Lung (tissue), 12 donors: ENCODE results near the gene ATXN2. TPM values are rescaled to one million over a fixed set of nuclear protein-coding genes. Genes with fewer than 3 reads are reported as not detected.

ENCODE experiments used
- ATAC-seq: fragments of 200-7000 bp; cut with Tn5 transposase; one replicate; pipeline ENCODE4 v1.9.1; 2020; ENCODE audit warnings: moderate number of reproducible peaks; ENCODE audit not compliant: insufficient read depth, low FRiP score
- DNase-seq, 3 donors: peaks; one replicate each; pipeline ENCODE4 v3.0.0-alpha.2; 2013 to 2017
- H3K27ac ChIP-seq, 2 donors: one replicate each; pipeline ENCODE4 v1.5.1; 2013; ENCODE audit warnings: mild to moderate bottlenecking in 2 of 2, moderate library complexity in 2 of 2, control low read depth in 1 of 2, inconsistent platforms in 1 of 2, low read depth in 1 of 2, low read length in 1 of 2
- H3K27me3 ChIP-seq, 3 donors: one replicate each; pipeline ENCODE4 v1.5.1; 2013; ENCODE audit warnings: low read length in 2 of 3; ENCODE audit not compliant: control insufficient read depth in 3 of 3, insufficient read depth in 3 of 3
- H3K36me3 ChIP-seq, 4 donors: one replicate each; pipeline ENCODE4 v1.5.1; 2013; ENCODE audit warnings: low read length in 4 of 4, mild to moderate bottlenecking in 1 of 4, moderate library complexity in 1 of 4; ENCODE audit not compliant: control insufficient read depth in 4 of 4, insufficient read depth in 4 of 4
- H3K4me1 ChIP-seq, 5 donors: one replicate each; pipeline ENCODE4 v1.5.1; 2013; ENCODE audit warnings: low read length in 5 of 5, mild to moderate bottlenecking in 2 of 5, moderate library complexity in 1 of 5; ENCODE audit not compliant: control insufficient read depth in 5 of 5, insufficient read depth in 5 of 5
- H3K4me3 ChIP-seq: one replicate; pipeline ENCODE4 v1.5.1; 2013; ENCODE audit warnings: mild to moderate bottlenecking, control low read depth, moderate library complexity
- H3K9ac ChIP-seq, 2 donors: one replicate each; pipeline ENCODE4 v1.5.1; 2013; ENCODE audit warnings: low read length in 2 of 2, control low read depth in 1 of 2; ENCODE audit not compliant: insufficient read depth in 1 of 2
- H3K9me3 ChIP-seq, 4 donors: one replicate each; pipeline ENCODE4 v1.5.1; 2013; ENCODE audit warnings: low read length in 3 of 4, mild to moderate bottlenecking in 1 of 4, moderate library complexity in 1 of 4; ENCODE audit not compliant: control insufficient read depth in 4 of 4, insufficient read depth in 3 of 4
- WGBS, 2 donors: extraction: QIAGEN DNeasy Blood & Tissue Kit; methylation state at CpG; one replicate each; pipeline ENCODE4 v1.1.7; 2013; 5-methylcytosine and 5-hydroxymethylcytosine counted together
- polyA plus RNA-seq, 2 donors: library from polyadenylated mRNA; stranded (reverse); fragments of 200-250 nt; gene quantifications; one replicate each; pipeline ENCODE4 v1.2.1, GENCODE V29; 2013
- total RNA-seq, 2 donors: library from RNA; depleted of rRNA in 1 of 2; stranded (reverse); fragments of >200 nt in 1 of 2; gene quantifications; one replicate each; pipeline ENCODE4 v1.2.1, GENCODE V29; 2014 to 2021
- TF ChIP-seq, protein P1 (sequence below): IDR thresholded peaks from 2 replicates; pipeline ENCODE4 v1.5.1; 2012; ENCODE audit warnings: mild to moderate bottlenecking; ENCODE audit errors: control extremely low read depth, extremely low read depth
- donor health status: control.
- donor health status: control.
- donor health status: Bipolar disorder and iron deficiency.
- donor health status: healthy.
- donor health status: DM: yes; HTN: yes; CAD: no.

ATXN2 gene
- total and polyA plus RNA-seq, 4 donors, result 18.0 to 100 (median 43.5) TPM

DNA sequence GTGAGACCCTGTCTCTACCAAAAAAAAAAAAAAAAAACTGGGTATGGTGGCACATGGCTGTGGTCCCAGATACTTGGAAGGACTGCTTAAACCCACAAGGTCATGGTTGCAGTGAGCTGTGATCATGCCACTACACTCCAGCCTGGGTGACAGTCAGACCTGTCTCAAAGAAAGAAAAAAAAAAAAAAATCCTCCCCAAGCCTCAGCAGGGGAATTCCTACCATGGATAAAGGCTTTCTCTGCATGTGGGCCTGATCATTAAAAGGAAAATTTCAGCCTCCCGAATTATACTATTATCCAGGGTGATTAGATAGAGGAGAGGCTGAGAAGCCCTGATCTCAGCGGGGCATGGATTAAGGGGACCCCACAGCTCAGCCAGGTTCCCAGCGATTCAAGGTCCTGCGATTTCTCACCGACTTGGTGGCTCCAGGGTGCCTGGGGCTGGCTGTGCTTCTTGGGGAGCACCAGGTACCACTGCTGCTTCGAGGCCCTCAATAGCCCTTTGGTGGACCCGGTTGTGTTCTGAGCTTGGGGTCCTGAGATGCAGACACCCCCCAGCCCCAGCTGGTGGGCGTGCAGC lies 187.8 kb downstream of the ATXN2 start:
- TF ChIP-seq, protein P1, sequence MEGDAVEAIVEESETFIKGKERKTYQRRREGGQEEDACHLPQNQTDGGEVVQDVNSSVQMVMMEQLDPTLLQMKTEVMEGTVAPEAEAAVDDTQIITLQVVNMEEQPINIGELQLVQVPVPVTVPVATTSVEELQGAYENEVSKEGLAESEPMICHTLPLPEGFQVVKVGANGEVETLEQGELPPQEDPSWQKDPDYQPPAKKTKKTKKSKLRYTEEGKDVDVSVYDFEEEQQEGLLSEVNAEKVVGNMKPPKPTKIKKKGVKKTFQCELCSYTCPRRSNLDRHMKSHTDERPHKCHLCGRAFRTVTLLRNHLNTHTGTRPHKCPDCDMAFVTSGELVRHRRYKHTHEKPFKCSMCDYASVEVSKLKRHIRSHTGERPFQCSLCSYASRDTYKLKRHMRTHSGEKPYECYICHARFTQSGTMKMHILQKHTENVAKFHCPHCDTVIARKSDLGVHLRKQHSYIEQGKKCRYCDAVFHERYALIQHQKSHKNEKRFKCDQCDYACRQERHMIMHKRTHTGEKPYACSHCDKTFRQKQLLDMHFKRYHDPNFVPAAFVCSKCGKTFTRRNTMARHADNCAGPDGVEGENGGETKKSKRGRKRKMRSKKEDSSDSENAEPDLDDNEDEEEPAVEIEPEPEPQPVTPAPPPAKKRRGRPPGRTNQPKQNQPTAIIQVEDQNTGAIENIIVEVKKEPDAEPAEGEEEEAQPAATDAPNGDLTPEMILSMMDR, result no peak
- peaks cover 0 to 40% (median 25%) of the 10 kb centered on the region in 5 donors for H3K4me1 ChIP-seq
- H3K4me3 ChIP-seq, result no peak overlapping the region
- peaks cover 0 to 6% (median 0%) of the 10 kb centered on the region in 4 donors for H3K36me3 ChIP-seq
- ATAC-seq (no peak), DNase-seq (no peak)
- H3K27ac ChIP-seq, result peak overlapping the region; percentile 70 to 71
- no peaks in the 10 kb centered on the region for H3K9me3 ChIP-seq
- H3K27me3 ChIP-seq, result no peaks in the 10 kb centered on the region
- WGBS, 2 donors, result 78 to 80% methylated on average over 8 of the region's 8 CpGs
- no peak overlapping the region for H3K9ac ChIP-seq

DNA sequence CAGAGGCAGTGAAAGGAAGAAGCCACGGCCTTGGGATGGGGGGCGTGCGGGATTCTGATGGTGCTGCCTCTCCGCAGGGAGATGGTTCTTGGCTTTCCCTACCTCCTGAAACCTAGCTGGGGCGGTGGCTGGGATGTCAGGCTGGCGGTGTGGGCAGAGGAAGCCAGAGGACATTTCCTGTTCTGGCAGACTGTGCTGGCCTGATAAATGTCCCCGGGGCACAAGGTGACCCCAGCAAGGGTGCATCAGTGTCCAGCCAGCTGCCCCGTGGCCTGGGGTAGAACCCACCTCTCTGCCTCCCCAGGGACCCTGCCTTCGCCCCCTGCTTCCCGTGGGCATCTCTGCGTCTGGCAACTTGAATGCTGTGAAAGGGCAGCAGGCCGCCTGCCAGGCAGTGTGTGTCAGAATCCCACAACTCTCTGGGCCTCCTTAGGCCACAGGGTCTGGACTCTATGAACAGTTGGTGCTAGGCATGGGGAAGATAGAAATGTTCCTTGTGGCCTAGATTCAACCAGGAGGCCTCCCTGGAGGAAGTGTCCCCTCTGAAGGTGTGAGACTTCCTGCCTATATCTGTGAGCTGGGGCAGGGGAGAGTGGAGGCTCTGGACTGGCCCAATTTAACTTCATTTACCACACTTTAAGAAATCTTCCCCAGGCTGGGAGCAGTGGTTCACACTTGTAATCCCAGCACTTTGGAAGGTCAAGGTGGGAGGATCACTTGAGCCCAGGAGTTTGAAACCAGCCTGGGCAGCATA lies 188.5 kb downstream of the ATXN2 start:
- DNase-seq, result no peak
- H3K4me1 ChIP-seq, result peaks cover 0 to 41% (median 25%) of the 10 kb centered on the region in 5 donors
- TF ChIP-seq, protein P1, result no peak
- no peak overlapping the region for H3K9ac ChIP-seq
- H3K4me3 ChIP-seq, result no peak overlapping the region
- WGBS, 2 donors, result 65 to 66% methylated on average over 12 of the region's 12 CpGs
- no peaks in the 10 kb centered on the region for H3K9me3 ChIP-seq
- no peaks in the 10 kb centered on the region for H3K27me3 ChIP-seq
- peak overlapping the region; percentile 71 to 90 for H3K27ac ChIP-seq
- ATAC-seq, result no peak
- peaks cover 0 to 6% (median 0%) of the 10 kb centered on the region in 4 donors for H3K36me3 ChIP-seq

DNA sequence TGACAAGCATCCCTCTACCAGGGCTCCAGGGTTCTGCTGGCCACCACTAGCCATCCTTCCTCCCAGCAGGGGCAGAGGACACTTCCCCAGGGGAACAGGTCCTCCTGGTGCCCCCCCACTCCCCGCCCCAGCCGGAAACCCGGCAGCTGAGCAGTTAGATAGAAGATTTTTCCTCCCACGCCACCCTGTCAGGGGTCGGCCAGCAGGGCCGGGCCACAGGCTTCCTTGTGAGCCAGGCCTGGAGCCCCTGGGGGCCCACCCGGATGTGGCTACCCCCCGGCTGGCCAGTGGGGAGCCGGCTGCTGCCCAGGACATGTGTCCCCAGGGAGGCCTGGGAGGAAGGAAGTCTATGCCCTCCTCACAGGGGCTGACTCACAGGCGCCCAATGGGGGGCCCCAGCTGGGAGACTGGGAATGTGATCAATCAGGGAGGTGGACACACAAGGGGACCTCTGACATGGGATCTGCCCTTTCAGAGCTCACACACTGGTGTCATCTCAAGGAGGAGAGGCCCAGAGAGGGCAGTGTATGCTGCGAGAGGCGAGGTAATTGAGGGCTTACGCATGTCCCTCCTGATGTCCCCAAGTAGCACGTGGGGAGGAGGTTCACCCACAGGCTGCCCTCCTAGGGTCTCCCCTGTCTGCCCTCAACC lies 189.2 kb downstream of the ATXN2 start:
- TF ChIP-seq, protein P1, result no peak
- Histone ChIP-seq H3K9me3 (no peaks in the 10 kb centered on the region), H3K4me3 (no peak overlapping the region), H3K9ac (no peak overlapping the region), H3K27me3 (no peaks in the 10 kb centered on the region), H3K4me1 (peaks cover 0 to 41% (median 25%) of the 10 kb centered on the region in 5 donors), H3K27ac (peak overlapping the region; percentile 71 to 90), H3K36me3 (peaks cover 0 to 2% (median 0%) of the 10 kb centered on the region in 4 donors)
- DNase-seq (peak; percentile 33 to 62 (median 34)), ATAC-seq (no peak)
- WGBS, 2 donors, result 19 to 34% methylated on average over 14 of the region's 14 CpGs
